Activated effector memory CD4-positive, alpha-beta T cell treated with anti-CD3 and anti-CD28 coated beads, Interleukin-2, amount 50 U/mL, for 16 hours (primary cell): ENCODE measurements around the gene NFS1.
"Not testable (repeated sequence)": the region's sequence is repeated elsewhere in the genome, so short reads cannot be mapped to it uniquely, and the experiment has no call there.

Experiments
- DNase-seq: peaks from one replicate; pipeline ENCODE4 v3.0.0-alpha.2; 2020

NFS1 gene

DNA sequence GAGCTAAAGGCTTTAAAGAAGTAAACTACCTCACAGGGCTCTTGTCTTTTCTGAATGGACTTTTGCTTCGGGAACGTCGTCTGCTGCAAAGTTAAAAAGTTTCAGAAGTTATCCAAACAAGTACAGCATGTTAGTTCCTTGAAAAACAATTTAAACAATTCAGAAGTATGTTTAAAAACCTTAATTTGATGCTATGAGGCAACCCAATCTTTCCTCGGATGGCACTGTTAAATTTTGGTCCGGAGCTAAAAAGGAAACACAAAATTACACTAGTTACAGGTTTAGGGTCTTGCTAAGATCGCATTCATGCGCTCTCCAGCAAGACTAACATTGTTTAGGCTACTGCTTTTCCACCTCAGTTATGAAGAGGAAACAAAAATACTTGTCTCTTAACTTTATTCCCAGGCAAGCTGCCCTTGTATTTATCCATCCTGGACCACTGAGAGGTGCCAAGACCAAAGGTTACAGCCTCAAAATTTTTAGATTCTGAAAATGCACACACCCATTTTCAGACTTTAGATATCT is 30.2 kb upstream of the NFS1 start:
- DNase-seq = no peak

DNA sequence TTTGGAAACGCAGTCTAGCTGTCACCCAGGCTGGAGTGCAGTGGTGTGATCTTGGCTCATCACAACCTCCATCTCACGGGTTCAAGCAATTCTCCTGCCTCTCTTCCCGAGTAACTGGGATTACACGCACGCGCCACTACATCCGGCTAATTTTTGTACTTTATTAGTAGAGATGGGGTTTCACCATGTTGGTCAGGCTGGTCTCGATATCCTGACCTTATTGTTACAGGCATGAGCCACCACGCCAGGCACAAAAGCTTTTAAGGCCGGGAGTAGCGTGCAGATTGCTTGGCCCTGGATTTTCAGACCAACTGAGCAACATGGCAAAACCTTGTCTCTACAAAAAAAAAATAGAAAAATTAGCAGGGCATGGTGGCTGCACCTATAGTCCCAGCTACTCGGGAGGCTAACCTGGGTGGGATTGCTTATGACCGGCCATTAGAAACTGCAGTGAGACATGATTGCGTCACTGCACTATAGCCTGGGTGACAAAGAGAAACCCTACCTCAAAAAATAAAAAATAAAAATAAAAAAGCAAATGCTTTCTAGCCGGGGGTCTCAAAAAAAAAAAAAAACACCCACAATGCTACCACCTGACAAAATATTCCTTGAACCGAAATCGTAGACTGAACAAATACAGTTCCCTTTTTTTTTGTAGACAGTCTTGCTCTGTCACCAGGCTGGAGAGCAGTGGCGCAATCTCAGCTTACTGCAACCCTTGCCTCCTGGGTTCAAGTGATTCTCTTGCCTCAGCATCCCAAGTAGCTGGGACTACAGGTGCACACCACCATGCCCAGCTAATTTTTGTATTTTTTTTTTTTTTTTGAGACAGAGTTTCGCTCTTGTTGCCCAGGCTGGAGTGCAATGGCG is 27.9 kb upstream of the NFS1 start:
- no peak for DNase-seq

- no peak for DNase-seq
Measured at GRCh38 chr20:35724321-35725230, 25.4 kb upstream of the NFS1 start.

- not testable (repeated sequence) for DNase-seq
Measured at GRCh38 chr20:35723652-35724320, 24.6 kb upstream of the NFS1 start.

- DNase-seq = not testable (repeated sequence)
Measured at GRCh38 chr20:35723275-35723639, 24.1 kb upstream of the NFS1 start.

GRCh38 chr20:35721621-35722020 is 22.5 kb upstream of the NFS1 start:
- DNase-seq = no peak

DNA sequence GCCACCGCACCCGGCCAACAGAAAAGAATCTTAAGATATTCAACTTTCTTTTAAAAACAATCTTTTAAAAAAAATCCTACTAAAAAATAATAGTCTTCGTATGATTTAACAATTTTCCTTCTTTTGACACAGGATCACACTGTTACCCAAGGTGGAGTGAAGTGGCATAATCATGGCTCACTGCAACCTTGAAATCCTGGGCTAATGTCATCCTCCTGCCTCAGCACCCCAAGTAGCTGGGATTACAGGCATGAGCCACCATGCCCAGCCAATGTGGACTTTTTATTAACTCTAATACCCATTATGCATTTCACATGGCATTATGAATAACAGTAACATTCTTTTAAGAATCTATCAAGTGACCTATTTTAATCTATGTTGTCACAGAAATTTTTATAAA is 22.1 kb upstream of the NFS1 start:
- DNase-seq = no peak

- DNase-seq = peak; percentile 30
Measured at GRCh38 chr20:35720165-35721123, 21.3 kb upstream of the NFS1 start.

DNA sequence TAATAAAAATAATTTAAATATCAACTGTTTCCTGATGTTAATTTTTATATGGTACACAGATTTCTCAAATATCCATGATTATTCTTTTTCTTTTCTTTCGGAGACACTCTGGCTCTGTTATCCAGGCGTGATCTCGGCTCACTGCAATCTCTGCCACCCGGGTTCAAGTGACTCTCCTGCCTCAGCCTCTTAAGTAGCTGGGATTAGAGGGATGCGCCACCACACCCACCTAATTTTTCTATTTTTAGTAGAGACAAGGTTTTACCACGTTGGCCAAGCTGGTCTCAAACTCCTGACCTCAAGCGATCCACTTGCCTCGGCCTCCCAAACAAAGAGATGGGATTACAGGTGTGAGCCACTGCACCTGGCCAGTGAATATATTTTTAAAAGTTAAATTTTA is 20.6 kb upstream of the NFS1 start:
- DNase-seq = peak; percentile 55

GRCh38 chr20:35718972-35719635 is 20.0 kb upstream of the NFS1 start:
- DNase-seq = peak; percentile 60

DNA sequence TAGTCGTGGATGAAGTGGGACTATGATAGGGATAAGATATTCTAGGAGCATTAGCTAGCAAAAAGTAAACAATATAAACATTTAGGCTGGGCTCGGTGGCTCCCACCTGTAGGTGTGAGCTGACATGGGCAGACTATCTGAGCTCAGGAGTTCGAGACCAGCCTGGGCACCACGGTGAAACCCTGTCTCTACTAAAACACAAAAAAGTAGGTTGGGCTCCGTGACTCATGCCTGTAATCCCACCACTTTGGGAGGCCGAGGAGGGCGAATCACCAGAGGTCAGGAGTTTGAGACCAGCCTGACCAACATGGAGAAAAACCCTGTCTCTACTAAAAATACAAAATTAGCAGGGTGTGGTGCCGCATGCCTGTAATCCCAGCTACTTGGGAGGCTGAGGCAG is 19.2 kb upstream of the NFS1 start:
- DNase-seq = peak; percentile 60

- DNase-seq = no peak
Measured at GRCh38 chr20:35716330-35716729, 17.2 kb upstream of the NFS1 start.

- DNase-seq = peak; percentile 53
Measured at GRCh38 chr20:35715652-35716051, 16.5 kb upstream of the NFS1 start.

GRCh38 chr20:35714127-35714526 is 15.0 kb upstream of the NFS1 start:
- no peak for DNase-seq

- peak; percentile 34 for DNase-seq
Measured at GRCh38 chr20:35713120-35713519, 14.0 kb upstream of the NFS1 start.

- DNase-seq = no peak
Measured at GRCh38 chr20:35711588-35712209, 12.5 kb upstream of the NFS1 start.

DNA sequence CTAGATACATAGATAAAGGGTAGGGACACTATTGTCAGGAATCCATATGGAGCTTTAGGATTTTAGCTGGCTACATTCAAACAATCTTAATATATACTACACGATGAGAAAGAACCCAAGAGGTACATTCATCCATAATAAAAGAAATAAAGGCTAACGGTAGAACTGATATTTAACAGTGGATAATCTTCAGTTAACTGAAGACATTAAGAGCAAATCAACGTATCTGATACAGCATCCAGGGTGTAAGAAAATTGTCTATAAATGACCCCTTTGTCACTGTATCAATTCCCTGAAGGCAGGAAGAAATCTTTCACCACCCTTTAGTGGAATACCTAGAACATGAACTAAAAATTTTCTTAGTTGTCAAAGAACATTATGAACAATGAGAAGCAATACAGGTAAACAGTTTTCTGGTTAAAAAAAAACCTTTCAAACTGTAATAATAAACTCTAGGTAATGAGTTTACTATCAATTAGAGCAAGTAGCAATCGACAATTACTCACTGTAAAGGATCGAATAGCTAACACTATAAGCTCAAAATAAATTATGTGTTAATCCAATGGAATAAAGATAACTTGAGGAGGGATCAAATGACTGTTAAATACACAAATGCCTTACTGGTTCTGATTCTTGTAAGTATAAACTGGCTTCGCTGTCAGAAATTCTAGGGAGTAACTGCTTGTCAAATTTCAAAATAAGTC is 11.9 kb upstream of the NFS1 start:
- no peak for DNase-seq

DNA sequence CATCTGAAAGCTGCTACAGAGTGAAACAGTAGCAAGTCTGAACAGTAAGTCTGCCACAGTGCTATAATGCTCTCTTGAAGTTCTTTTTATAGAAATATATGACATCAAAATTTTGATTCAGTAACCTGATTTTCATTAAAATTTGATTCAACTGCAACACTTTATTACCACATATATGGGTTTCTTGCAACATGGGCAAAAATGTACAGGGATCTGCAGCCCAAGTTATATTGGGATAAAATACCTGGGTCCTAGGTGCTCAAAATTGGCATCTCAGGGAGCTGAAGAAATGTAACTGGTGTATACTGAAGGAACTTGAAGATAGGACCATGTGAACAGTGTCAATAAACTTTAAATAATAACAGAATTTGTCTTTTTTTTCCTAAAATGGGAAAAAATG is 10.9 kb upstream of the NFS1 start:
- no peak for DNase-seq

DNA sequence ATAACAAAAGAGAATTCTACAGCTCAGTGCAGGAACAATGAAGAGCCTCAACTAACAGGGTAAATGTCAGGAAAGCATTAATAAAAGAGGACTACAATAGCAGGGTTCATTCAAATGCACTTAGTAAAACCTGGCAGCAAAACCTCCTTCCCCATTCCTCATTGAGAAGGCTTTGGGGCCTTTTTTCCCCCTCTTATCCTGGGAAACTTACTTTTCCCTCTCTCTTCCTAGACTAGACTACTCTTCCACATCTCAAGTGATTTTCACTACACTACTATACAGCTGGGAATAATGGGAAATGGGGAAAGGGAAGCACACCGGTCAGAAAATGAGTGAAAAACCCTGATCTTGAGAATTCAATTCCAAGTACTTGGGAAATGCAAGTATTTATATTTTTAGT is 10.1 kb upstream of the NFS1 start:
- DNase-seq = no peak

GRCh38 chr20:35708502-35708901 is 9.3 kb upstream of the NFS1 start:
- DNase-seq = no peak
